HepG2 (cell line): ENCODE results near the gene MYLK.

Source experiments
- CTCF ChIP-seq: sonication (generic); formaldehyde crosslinking; IDR thresholded peaks from 2 replicates; pipeline ENCODE4 v1.5.0; 2020; ENCODE audit warnings: mild to moderate bottlenecking, missing genetic modification reagents, moderate library complexity
- FOXK2 ChIP-seq: fragments of 450-650 bp; IDR thresholded peaks from 2 replicates; pipeline ENCODE4 v1.6.1; 2016
- HES4 ChIP-seq: sonication (generic); formaldehyde crosslinking; IDR thresholded peaks from 2 replicates; pipeline ENCODE4 v1.9.0; 2021; ENCODE audit warnings: mild to moderate bottlenecking, missing genetic modification reagents, borderline replicate concordance
- IRF1 ChIP-seq: sonication (generic); formaldehyde crosslinking; IDR thresholded peaks from 2 replicates; pipeline ENCODE4 v1.4.0; 2020; ENCODE audit warnings: low read depth, mild to moderate bottlenecking, missing genetic modification reagents
- MLX ChIP-seq: IDR thresholded peaks from 2 replicates; pipeline ENCODE4 v1.6.1; 2016
- NFE2 ChIP-seq: sonication (generic); formaldehyde crosslinking; IDR thresholded peaks from 2 replicates; pipeline ENCODE4 v1.4.0; 2020; ENCODE audit warnings: missing genetic modification reagents
- NFRKB ChIP-seq: fragments of 450-650 bp; IDR thresholded peaks from 2 replicates; pipeline ENCODE4 v1.6.1; 2017
- PBX3 ChIP-seq: sonication (generic); formaldehyde crosslinking; IDR thresholded peaks from 2 replicates; pipeline ENCODE4 v1.8.1; 2023; ENCODE audit warnings: missing genetic modification reagents, inconsistent platforms, borderline replicate concordance
- TCF7L2 ChIP-seq: IDR thresholded peaks from 2 replicates; pipeline ENCODE4 v1.6.1; 2011; ENCODE audit warnings: mild to moderate bottlenecking, low read depth, low read length, moderate library complexity
- ZNF572 ChIP-seq: sonication (generic); formaldehyde crosslinking; IDR thresholded peaks from 2 replicates; pipeline ENCODE4 v1.5.1; 2020; ENCODE audit warnings: mild to moderate bottlenecking, missing genetic modification reagents
- ZNF749 ChIP-seq: sonication (generic); formaldehyde crosslinking; IDR thresholded peaks from 2 replicates; pipeline ENCODE4 v1.8.0; 2022; ENCODE audit warnings: mild to moderate bottlenecking, missing genetic modification reagents, moderate library complexity, borderline replicate concordance

- no peak for TF ChIP-seq TCF7L2
- no peak for TF ChIP-seq NFRKB
- no peak for TF ChIP-seq MLX
- no peak for TF ChIP-seq PBX3 (CRISPR knock-in tag)
- TF ChIP-seq ZNF749 (CRISPR knock-in tag) = no peak
- TF ChIP-seq HES4 (CRISPR knock-in tag) = no peak
- no peak for TF ChIP-seq CTCF (CRISPR knock-in tag)
- TF ChIP-seq IRF1 (CRISPR knock-in tag) = no peak
- no peak for TF ChIP-seq NFE2 (CRISPR knock-in tag)
- no peak for TF ChIP-seq ZNF572 (CRISPR knock-in tag)
- no peak for TF ChIP-seq FOXK2
Observed at GRCh38 chr3:123800362-123800682, 83.8 kb downstream of the MYLK start.
